Measurements from ENCODE around the gene CCDC191.

The CCDC191 gene, protein sequence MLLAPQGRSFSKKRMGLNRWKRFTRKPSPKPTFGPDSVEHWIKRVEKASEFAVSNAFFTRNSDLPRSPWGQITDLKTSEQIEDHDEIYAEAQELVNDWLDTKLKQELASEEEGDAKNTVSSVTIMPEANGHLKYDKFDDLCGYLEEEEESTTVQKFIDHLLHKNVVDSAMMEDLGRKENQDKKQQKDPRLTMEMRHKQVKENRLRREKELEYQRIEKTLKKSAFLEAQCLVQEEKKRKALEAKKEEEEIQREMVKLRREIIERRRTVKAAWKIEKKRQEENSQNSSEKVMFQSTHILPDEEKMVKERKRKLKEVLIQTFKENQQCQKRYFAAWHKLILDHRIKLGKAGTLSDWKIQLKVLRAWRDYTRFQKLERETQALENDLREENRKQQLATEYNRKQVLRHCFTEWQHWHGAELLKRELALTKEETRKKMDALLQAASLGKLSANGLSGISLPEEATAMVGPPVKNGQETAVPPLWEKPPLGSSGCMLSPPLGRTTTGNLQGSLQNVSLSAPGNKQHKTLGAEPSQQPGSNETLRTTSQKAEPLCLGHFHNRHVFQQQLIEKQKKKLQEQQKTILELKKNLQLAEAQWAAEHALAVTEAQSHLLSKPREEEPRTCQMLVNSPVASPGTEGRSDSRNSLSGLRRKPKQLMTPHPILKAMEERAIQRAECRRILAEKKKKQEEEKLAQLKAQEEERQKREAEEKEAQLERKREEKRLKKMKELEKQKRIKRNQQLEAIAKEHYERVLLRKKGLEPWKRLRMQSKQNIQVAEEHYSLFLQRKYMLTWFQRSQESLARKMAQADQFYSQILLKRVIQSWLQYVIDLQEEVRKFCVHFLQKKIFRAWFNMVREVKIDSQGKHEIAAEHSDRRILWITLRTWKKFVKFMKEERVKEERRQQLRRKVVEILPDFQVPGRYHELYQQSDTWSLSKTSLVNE

DNA sequence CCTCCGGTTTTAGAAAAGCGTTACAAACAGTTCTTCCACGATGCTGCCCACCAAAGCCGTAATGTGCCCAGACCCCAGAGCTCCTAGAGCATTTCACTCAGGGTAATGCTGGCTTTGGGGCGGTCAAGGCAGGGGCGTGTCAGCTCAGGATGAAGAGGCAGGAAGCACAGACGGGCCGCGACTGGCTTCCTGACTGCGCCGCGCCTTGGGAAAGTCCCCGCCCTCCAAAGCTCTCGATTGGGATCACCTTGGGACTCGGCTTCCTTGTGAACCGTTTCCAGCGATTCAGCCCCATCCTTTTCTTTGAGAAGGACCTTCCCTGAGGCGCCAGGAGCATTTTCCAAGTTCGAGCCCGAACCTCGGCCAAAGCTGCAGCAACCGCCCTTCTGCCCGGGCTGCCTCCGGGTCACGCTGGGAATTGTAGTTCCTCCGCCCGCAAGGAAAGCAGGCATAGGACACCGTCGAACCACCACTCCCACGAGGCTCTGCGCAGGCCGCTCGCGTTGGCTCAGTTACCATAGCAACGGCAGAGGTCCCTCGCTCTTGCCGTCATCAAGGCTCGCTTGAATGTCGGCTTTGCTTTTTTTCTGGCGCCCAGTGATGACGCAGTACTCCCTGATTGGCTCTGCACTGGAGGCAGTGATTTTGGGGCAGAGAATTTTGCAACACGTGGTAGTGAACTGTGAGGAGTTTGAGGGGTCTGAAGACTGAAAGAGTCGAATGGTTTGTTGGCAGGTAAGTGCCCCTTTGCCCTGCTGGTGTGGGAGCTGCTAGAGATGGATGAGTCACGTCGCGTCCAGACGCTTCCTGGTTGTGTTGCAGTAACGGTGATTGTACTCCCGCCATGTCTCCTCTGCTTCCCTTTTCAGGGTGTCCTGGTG, at the start of gene CCDC191, which contains the start of gene QTRT2:
Gene CCDC191 (minus strand): TSS at position 397 of the 881 bp plus-strand sequence. CDS start 60 bp downstream, at position 337.
Gene QTRT2 (plus strand): TSS at position 608 of the 881 bp plus-strand sequence. CDS start 8,521 bp downstream, outside the sequence.
- DNase-seq = peak; percentile 98

- DNase-seq = no peak
Measured at GRCh38 chr3:114104414-114104813, 48.1 kb upstream of the CCDC191 start.

- DNase-seq = no peak
Measured at GRCh38 chr3:114103858-114104257, 47.5 kb upstream of the CCDC191 start.

- DNase-seq = no peak
Measured at GRCh38 chr3:114103181-114103580, 46.9 kb upstream of the CCDC191 start.

DNA sequence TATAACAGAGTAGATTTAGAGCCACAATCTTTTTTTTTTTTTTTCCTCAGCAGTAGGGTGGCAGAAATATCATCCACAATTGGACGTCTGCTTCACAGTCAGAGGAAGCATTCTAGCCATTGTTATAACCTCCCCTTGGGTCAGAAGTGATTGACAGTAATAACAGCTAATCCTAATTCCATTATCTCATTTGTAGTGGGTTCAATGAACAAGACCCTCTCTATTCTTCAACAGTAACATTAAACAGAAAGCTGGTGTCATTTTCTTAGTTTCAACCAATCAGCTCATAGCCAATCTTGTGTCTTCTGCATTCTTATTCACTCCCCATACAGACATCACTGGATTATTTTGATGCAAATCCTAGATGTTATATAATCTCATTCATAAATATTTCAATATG, 44.8 kb upstream of the CCDC191 start:
- no peak for DNase-seq

- DNase-seq = no peak
Measured at GRCh38 chr3:114095796-114096195, 39.5 kb upstream of the CCDC191 start.

- DNase-seq = no peak
Measured at GRCh38 chr3:114093596-114093995, 37.3 kb upstream of the CCDC191 start.

- DNase-seq = no peak
Measured at GRCh38 chr3:114093016-114093380, 36.7 kb upstream of the CCDC191 start.

- no peak for DNase-seq
Measured at GRCh38 chr3:114092151-114093015, 36.1 kb upstream of the CCDC191 start.

DNA sequence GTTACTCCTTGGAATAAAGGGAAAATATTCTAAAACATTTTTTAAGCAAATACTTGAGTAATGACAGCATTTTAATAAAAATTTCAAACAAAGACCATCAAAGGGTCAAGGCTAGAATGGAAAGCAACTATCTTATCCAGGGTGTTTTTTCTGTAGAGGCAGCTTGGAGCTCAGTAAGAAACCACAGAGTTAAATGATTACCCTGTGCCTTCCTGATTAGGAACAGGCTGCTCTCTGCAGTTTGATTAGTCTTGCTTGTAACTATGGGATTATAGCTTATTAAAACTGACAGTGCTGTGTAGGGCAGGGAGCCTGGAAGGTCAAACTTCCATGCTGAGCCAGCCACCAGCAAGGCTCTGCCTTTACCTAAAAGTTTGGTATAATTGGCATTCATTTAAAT, 33.3 kb upstream of the CCDC191 start:
- DNase-seq = no peak

DNA sequence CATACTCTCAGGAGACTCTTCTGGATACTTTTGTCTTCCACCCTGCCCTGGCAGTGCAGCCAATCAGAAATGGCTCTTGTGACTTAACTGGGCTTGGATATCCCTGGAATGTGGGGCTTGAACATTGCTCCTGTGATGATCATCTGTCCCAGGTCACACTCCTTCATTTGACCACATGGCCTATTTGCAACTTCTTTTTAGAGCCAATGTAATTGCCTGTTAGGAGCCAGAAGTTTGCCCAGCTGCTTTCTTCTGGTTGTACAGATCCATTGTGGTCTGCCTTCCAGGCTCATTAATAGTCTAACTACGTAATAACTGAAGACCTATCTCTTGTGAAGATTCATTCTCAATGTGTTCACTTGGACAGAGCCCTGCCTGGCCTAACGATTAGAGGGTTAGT, 30.0 kb upstream of the CCDC191 start:
- DNase-seq = no peak

DNA sequence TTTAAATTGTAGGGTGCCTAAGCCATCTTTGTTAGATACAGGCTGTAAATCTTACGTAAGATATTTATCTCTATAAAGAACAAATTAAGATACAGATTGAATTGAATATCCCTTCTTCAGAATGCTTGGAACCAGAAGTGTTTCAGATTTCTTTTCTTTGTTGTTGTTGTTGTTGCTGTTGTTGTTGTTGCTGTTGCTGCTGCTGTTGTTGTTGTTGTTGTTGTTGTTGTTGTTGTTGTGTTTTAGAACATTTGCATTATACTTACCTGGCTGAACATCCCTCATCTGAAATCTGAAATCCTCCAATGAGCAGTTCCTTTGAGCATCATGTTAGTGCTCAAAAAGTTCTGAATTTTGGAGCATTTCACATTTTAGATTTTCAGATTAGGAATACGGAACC, 26.8 kb upstream of the CCDC191 start:
- DNase-seq = no peak

DNA sequence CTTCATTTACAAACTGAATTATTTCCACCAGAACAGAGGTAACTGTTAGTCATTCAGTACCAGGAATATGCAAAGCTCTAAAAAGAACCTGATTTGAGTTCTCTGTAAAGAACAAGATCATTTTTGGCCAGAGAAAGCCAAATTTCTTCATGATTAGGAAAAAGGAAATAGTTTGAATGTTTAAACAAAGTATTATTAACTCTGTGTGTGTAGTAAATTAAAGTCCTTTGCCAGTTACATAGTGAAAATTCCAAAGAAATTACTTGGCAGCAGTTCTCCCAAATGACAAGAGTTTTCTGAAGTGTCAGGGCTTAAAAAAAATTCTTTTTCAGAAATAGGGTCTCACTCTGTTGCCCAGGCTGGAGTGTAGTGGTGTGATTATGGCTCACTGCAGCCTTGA, 24.7 kb upstream of the CCDC191 start:
- no peak for DNase-seq

- DNase-seq = no peak
Measured at GRCh38 chr3:114080201-114080600, 23.9 kb upstream of the CCDC191 start.

- DNase-seq = no peak
Measured at GRCh38 chr3:114079761-114080160, 23.4 kb upstream of the CCDC191 start.

- DNase-seq = no peak
Measured at GRCh38 chr3:114078126-114078525, 21.8 kb upstream of the CCDC191 start.

DNA sequence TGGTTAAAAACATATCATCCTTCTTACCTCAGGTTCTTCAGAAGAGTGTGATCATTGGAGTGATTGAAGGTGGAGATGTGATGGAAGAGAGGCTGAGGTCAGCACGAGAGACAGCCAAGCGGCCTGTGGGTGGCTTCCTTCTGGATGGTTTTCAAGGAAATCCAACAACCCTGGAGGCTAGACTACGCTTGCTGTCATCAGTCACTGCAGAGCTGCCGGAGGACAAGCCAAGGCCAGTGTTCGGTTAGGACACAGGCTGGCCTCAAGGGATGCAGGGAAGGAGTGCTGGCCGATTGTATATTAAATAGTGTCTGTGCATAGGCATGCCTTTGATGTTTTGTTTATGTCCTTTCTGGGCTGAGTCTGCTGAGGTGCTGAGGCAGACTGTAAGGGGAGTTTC, 20.4 kb upstream of the CCDC191 start:
- DNase-seq = no peak

DNA sequence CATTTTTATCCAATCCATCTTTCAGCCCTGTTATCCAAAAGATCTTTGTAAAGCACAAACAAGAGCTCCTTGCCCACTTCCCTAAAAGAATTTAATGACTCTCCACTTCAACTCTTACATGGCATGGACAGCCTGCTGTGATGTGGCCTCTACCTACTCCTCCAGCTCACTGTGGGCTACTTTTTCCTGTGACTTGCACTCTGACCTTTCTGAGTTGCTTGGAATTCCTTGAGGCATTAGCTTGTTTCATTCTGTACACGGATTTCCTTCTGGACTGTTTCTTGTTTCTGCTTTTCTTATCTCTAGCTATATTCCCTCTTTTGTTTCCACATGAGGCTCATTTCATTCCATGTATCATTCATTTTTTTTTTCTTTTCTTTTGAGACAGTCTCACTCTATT, 15.5 kb upstream of the CCDC191 start:
- no peak for DNase-seq

- no peak for DNase-seq
Measured at GRCh38 chr3:114068336-114068735, 12.0 kb upstream of the CCDC191 start.

DNA sequence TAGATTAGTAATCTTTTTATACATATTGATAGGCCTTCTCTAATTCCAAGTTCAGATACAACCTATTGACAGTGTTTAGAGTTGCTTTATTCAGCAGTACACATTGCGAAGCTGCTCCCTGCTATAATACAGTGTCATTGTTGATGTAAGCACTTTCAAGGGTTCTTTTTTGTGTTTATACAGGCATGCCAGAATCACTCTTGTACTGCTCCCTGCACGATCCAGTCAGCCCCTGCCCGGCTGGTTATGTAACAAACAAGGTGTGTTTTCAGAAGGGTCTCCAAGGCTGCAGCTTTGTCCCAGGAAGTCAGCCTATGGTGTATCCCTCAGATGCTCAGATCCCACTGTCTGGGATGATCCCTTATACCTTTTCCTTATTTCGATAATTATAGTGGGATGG, 11.5 kb upstream of the CCDC191 start:
- no peak for DNase-seq

DNA sequence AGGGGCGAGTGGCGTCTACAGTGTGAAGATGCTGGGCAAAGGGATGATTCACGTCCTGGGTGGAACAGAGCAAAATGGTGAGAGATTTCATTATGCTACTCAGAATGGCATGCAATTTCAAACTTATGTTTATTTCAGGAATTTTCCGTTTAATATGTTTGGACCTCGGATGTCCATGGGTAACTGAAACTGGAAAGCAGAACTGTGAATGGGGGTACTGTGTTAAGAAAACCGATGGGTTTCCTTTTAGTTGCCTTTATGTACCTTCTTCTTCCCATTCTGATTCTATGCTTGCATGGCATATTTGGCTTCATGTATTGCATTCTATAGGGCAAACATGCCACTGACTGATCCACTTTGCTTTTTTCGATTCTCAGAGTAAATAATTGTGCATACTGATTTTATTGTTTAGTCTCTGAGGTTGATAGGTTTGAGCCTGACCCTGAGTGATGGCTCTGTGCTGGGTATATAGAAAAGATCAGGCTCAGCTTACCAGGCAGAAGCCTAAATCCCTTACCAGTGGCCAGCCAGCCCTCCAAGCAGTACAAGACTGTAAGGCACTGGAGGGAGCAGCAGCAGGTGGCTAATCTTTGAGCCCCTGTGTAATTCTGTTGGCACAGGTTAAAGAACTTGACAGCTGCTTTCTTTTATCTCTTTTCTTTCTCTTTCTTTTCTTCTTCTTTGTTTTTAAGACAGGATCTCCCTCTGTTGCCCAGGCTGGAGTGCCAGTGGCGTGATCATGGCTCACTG, 4.8 kb upstream of the CCDC191 start:
- no peak for DNase-seq
